Ramos (cell line): ENCODE data around the gene GAL3ST3.
"Not testable (repeated sequence)": the region's sequence is repeated elsewhere in the genome, so short reads cannot be mapped to it uniquely, and the experiment has no call there.

Source experiments
- in situ Hi-C: fragments of 300-500 bp; cut with MboI; formaldehyde crosslinking; loops from one replicate; pipeline ENCODE4 v1.14.3; 2022; ENCODE audit warnings: low sequenced_read_pairs; ENCODE audit not compliant: unreplicated experiment

GAL3ST3 gene

GRCh38 chr11:66015936-66016792 lies 32.8 kb downstream of the GAL3ST3 start:
- in situ Hi-C loops, result no loop called here

- in situ Hi-C loops, result no loop called here
Measured at GRCh38 chr11:66015454-66015881, 33.5 kb downstream of the GAL3ST3 start.

DNA sequence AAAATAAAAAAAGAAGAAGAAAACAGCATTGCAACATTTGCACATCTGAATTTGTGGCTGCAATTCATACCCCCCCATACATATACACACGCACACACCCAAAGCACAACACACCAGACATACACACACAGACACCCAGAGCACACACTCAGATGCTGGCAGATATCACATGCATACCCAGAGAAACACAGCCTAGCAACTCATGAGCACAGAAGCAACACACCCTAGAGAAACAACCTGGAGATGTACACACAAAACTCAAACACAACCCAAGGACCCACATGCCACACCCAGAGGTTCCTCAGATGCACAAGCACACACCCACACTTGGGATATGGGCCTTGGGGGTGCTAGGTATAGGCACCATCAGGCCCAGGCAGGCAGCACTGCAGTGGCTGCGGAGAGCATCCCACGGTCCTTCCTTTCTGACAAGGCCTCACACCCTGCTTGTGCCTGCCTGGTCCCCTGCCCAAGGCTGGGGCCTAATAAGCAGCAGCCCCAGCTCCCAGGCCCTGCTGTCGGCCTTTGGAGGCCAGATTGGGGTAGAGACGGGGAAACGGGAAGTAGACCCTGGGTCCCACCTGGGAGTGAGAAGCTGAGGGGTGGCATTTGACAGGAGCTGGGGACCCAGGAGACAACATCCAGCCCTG lies 34.0 kb downstream of the GAL3ST3 start:
- in situ Hi-C loops, result no loop called here

DNA sequence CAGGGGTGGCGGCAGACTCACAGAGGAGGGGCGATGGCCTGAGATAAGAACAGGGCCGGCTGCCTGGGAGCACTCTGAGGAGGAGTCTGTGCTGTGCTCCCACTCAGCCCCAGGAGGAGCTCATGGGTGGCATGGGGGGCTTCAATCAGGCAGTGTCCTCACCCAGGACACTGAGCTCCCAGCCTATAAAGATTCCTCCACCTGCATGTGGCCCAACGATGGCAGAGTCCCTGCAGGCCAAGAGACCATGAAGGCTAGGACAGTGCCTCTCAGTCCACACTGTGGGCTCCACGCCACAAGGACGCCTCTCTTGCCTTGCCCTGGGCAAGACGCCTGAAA lies 35.2 kb downstream of the GAL3ST3 start:
- in situ Hi-C loops, result no loop called here

DNA sequence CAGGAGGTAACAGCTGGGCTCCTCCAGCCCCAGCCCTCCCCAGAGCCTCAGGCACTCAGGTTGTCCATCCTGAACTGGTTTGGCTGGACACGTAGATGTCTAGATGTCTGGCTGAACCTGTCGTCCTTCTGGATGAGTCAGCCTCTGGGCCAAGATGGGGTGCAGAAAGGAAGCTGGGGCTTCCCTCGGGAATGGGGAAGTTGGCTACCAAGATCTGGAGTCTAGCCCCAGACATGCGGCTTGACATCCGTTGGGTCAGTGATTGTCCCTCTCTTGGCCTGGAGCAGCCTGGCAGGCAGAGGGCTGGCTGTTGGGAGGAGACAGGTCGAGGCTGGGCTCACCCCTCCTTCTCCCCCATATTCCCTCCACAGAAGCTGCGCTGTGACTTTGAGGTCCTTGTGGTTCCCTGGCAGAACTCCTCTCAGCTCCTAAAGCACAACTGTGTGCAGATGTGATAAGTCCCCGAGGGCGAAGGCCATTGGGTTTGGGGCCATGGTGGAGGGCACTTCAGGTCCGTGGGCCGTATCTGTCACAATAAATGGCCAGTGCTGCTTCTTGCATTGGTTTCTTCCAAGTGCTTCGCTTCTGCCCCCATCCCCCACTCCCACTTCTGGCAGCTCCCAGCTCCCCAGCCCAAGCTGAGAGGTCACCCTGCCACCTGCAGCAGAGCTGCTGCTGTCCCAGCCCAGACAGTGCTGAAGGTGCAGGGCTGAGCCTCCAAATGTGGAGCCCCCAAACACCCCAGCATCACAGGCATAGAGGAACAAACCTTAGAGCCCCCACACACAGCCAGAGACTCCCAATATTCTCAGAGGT lies 35.8 kb downstream of the GAL3ST3 start:
- in situ Hi-C loops, result no loop called here

- in situ Hi-C loops, result no loop called here
Measured at GRCh38 chr11:66012371-66012945, 36.5 kb downstream of the GAL3ST3 start.

DNA sequence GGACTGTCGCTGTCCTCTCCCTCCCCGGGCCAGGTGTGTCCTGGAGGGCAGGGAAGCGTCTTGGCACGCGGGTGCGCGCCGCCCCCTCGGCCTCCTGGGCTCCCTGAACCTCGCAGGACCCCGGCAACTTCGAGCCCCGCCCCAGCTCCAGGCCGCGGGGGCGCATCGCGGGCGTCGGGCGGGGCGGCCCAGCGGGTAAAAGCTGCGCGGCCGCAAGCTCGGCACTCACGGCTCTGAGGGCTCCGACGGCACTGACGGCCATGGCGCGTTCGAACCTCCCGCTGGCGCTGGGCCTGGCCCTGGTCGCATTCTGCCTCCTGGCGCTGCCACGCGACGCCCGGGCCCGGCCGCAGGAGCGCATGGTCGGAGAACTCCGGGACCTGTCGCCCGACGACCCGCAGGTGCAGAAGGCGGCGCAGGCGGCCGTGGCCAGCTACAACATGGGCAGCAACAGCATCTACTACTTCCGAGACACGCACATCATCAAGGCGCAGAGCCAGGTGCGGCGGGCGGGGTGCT lies 37.1 kb downstream of the GAL3ST3 start, which contains the start of gene CST6:
Gene CST6, plus strand, starts transcription at position 224 of the 519 bp plus-strand sequence. Its CDS starts 37 bp downstream, at position 261.
- in situ Hi-C loops, result no loop called here

- in situ Hi-C loops, result no loop called here
Measured at GRCh38 chr11:66011239-66011784, 37.6 kb downstream of the GAL3ST3 start.

DNA sequence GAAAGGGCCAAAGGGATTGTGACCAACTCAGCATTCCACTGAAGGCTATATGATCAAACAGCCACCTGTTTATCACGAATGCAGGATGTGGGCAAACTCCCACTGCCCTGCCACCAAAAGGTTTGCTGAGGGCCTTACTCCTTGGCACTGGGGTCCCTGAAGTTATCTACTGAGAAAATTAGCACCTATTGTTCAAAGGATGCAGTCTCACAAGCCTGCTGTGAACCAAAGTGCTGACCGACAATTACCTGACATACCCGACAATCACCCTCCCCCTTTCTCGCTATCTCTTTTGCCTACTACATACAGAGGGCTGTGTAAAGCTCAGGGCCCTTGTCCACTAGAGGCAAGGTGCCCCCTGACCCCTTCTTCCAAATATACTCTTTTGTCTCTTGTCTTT lies 38.9 kb downstream of the GAL3ST3 start:
- in situ Hi-C loops, result not testable (repeated sequence)

GRCh38 chr11:66008468-66009101 lies 40.4 kb downstream of the GAL3ST3 start:
- in situ Hi-C loops, result no loop called here

DNA sequence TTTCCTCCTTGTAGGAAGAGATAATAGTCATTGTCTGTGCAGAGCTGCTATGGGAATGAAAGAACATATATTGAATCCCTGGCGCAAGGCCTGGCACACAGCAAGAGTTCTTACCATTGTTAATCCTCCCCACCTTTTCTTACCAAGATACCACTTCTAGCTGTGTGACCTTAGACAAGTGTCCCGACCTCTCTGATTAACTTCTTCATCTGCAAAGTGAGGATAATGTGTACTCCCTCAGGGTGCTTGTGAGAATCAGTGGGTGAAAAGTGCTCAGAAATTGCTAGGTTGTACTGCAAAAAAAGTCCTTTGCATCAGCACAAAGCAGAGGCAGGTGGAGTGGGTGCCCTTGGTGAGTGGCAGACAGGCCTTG lies 40.9 kb downstream of the GAL3ST3 start:
- in situ Hi-C loops, result no loop called here

DNA sequence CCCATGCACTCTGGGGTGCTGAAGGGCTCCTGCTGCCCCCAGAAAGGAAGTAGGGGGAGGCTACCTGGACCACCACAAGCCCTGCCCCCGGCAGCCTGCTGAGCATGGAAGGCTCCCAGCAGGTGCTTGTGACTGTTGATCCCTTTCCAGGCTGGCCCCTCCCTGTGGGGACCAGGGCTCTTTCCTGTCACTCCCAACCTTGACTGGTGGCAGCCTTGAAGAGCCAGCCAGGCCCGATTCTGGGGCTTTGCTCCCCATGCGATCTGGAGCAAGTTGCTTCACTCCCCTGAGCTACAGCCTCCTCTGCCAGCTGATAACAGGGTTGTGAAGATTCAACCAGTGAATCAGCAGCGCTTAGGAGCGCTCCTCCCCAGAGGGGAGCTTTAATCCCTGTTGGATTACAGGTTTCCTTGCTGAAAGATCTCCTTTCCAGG lies 41.7 kb downstream of the GAL3ST3 start:
- in situ Hi-C loops, result no loop called here

DNA sequence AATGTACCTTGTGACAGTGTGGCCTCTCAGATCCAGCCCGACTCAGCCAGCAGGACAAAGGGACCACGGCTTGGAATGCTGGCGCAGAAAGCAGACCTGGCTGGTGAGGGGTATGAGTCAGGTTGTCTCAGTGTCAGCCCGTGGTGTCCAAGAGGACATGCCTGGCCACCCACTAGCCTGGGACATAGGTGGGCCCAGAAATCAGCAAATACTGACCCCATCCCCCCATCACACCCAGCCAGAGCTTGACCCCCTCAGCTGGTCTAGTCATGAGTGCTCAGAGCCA lies 42.1 kb downstream of the GAL3ST3 start:
- in situ Hi-C loops, result no loop called here

GRCh38 chr11:66006134-66006890 lies 42.6 kb downstream of the GAL3ST3 start:
- in situ Hi-C loops, result no loop called here

DNA sequence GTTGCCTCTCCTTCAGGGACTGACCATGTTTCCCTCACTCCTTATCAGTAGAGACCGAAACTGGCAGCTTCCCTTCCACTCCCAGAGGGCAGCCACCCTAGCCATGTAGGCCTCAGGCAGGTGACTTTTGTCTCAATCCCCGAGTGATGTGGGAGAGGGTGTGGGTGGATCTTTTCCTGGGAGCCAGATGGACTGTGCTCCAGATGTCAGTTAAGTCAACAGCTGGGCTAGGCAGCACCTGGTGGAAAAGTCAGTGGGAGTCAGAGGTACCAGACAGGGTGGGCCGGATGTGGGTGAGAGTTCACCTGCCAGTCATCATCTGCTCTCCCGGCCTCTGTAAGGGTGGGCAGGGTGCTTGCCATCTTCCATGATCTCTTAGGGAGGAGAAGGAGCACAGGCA lies 44.8 kb downstream of the GAL3ST3 start:
- in situ Hi-C loops, result no loop called here

DNA sequence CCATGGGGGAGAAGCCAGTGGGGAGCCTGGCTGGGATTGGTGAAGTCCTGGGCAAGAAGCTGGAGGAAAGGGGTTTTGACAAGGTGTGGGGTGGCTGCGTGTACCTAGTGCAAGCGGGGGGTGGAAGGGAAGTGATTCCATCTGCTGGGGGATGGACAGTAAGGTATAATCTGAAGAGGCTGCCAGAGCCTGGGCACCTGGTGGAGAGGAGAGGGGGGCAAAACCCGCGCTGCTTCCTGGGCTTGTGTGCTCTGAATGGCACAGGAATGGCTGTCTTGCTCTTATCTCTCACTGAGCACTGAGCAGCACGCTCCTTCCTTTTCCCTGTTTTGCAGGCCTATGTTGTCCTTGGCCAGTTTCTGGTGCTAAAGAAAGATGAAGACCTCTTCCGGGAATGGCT lies 45.7 kb downstream of the GAL3ST3 start:
- in situ Hi-C loops, result no loop called here

DNA sequence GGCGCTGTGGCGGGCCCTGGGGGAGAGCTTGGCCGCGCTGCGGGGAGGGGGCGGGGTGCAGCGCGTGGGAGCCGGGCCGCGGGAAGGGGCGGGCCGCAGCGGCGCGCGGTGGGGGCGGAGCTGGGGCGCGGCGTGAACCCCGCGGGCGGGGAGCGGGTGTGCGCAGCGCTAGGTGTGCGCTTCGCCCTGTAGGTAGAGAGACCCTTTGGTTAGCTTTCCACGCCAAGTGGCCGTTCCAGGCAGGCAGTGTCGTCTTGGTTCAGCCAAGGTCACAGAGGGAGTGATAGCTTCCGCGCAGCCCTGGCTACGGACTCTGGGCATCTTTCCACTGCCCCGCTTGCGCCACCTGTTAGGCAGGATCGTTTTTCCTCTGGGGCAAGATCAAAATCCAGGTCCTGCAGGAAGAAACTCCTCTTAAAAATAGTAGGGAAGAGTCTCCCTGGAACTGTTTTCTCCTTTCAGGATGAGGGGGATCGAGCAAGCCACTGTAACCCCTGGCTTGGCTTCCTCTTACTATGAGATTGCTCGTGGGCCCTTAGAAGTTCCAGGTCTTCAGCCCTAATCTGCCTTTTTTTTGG lies 46.2 kb downstream of the GAL3ST3 start:
- in situ Hi-C loops, result no loop called here

DNA sequence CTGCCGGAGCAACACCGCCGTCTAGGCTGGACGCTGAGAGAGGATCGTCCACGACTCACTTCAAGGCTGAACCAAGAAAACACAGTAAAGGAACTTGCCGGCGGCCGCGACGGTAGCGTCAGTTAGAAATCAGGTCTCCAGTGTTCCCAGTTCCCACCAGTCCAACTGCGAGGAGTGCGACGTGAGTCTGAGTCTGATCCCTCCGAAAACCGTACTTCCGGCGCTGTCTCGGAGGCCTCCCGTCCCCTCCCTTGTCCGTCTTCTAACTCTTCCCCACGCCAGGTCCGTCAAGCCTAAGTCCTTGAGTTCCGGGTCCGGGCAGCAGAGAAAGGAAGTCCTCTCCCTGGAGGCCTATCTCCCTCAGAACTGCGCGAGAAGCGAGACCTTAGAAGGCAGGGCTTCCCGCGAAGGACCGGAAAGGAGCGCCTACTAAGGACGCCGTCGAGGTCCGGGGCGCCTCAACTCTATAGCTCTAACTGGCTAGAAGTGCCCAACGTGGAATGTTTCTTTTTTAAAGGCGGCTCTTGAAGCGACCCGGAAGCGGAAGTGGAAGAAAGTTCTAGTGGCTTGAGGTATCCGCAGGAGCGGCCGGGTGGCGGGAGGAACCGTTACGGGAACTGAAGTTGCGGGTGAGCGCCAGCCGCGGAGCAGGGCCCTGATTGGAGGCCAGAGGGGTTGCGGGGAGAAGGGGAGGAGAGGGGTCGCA lies 46.9 kb downstream of the GAL3ST3 start, which contains the start of the genes BANF1 and EIF1AD:
Gene BANF1, plus strand, starts transcription at position 562 of the 706 bp plus-strand sequence. CDS start 748 bp downstream, outside the sequence.
Gene EIF1AD, minus strand, starts transcription at position 216 of the 706 bp plus-strand sequence. CDS start 1,768 bp downstream, outside the sequence.
- in situ Hi-C loops, result no loop called here
